Measurements from ENCODE around the gene TLN1.
A peak's percentile ranks its signal among the peaks of the same experiment; 100 is the strongest.

Gene TLN1

GRCh38 chr9:35651956-35652828 lies 79.8 kb downstream of the TLN1 start:
- Histone ChIP-seq H3K9ac (ENCODE audit: low read length in 5 of 5) (peak overlapping the region in 3 of 5 donors; percentile 8 to 60 (median 47)), H3K27ac (ENCODE audit: low read depth, low read length) (peak overlapping the region; percentile 98), H3K4me1 (ENCODE audit: control insufficient read depth in 5 of 5, insufficient read depth in 5 of 5, low read length in 5 of 5) (peaks cover 7 to 51% (median 49%) of the 10 kb centered on the region in 5 donors), H3K9me3 (ENCODE audit: control insufficient read depth in 5 of 5, low read length in 5 of 5) (no peaks in the 10 kb centered on the region), H3K36me3 (ENCODE audit: control insufficient read depth in 5 of 5, insufficient read depth in 5 of 5, low read length in 5 of 5) (no peaks in the 10 kb centered on the region), H3K4me3 (ENCODE audit: low read depth in 1 of 5, low read length in 5 of 5) (no peak overlapping the region), H3K27me3 (ENCODE audit: control insufficient read depth in 5 of 5, insufficient read depth in 4 of 5, low read length in 5 of 5) (no peaks in the 10 kb centered on the region)

GRCh38 chr9:35650341-35651158 lies 81.4 kb downstream of the TLN1 start, which contains the start of gene SIT1:
Gene SIT1, minus strand, starts transcription at chr9:35650931. Its CDS starts 78 bp downstream, at chr9:35650853.
- Histone ChIP-seq H3K4me1 (ENCODE audit: control insufficient read depth in 5 of 5, insufficient read depth in 5 of 5, low read length in 5 of 5) (peaks cover 3 to 64% (median 57%) of the 10 kb centered on the region in 5 donors), H3K4me3 (ENCODE audit: low read depth in 1 of 5, low read length in 5 of 5) (peak within 1 kb of the TSS in 3 of 5 donors; percentile 3 to 42 (median 23)), H3K27ac (ENCODE audit: low read depth, low read length) (peak within 1 kb of the TSS; percentile 98), H3K27me3 (ENCODE audit: control insufficient read depth in 5 of 5, insufficient read depth in 4 of 5, low read length in 5 of 5) (no peaks in the 10 kb centered on the region), H3K9me3 (ENCODE audit: control insufficient read depth in 5 of 5, low read length in 5 of 5) (no peaks in the 10 kb centered on the region), H3K36me3 (ENCODE audit: control insufficient read depth in 5 of 5, insufficient read depth in 5 of 5, low read length in 5 of 5) (no peaks in the 10 kb centered on the region), H3K9ac (ENCODE audit: low read length in 5 of 5) (peak within 1 kb of the TSS in 3 of 5 donors; percentile 22 to 67 (median 56))

GRCh38 chr9:35649431-35650340 lies 82.3 kb downstream of the TLN1 start:
- peak overlapping the region in 3 of 5 donors; percentile 3 to 42 (median 23) for H3K4me3 ChIP-seq (ENCODE audit: low read depth in 1 of 5, low read length in 5 of 5)
- peak overlapping the region; percentile 98 for H3K27ac ChIP-seq (ENCODE audit: low read depth, low read length)
- H3K4me1 ChIP-seq (ENCODE audit: control insufficient read depth in 5 of 5, insufficient read depth in 5 of 5, low read length in 5 of 5): peaks cover 3 to 71% (median 58%) of the 10 kb centered on the region in 5 donors
- H3K27me3 ChIP-seq (ENCODE audit: control insufficient read depth in 5 of 5, insufficient read depth in 4 of 5, low read length in 5 of 5): no peaks in the 10 kb centered on the region
- H3K9me3 ChIP-seq (ENCODE audit: control insufficient read depth in 5 of 5, low read length in 5 of 5): no peaks in the 10 kb centered on the region
- H3K9ac ChIP-seq (ENCODE audit: low read length in 5 of 5): peak overlapping the region in 3 of 5 donors; percentile 22 to 67 (median 56)
- no peaks in the 10 kb centered on the region for H3K36me3 ChIP-seq (ENCODE audit: control insufficient read depth in 5 of 5, insufficient read depth in 5 of 5, low read length in 5 of 5)
